ENCODE measurements around the gene CXCR4. TPM values are rescaled to one million over a fixed set of nuclear protein-coding genes. Genes with fewer than 3 reads are reported as not detected.

The CXCR4 gene
- total RNA-seq, 1 donor from 2014 or later, result 10.4 TPM

DNA sequence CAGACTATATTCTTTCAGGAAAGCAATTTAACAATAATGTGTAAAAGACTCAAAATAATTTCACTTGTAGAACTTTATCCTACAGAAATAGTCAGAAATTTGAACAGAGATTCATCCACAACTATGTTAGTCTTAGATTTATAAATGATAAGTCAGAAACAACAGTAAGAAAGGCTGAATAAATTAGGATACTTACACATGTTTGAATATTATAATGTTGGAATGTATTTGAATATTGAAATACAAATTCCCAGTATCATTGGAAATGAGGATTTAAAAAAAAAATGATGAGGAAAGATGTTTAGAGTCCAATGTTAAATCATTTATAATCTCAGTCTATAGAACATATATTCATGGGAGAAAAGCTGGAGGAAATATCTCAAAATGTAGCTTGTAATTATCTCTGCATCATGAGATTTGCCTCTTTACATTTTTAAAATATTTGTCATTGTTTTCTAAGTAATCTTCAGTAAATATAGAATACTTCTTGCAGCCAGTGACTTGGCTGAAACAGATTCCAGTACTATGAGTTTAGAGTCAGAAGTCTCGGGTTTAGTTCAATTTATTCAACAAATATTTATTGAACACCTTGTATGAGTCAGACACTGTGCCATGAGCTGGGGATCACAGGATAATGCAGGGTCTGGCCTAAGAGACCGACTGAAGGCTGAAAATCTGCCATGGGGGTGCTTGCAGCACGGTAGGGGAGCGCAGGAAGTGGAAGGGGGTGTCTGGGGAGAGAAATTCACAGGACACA, 32.3 kb downstream of the CXCR4 start:
- Mint-ChIP-seq H3K27me3 (no peaks in the 10 kb centered on the region), H3K27ac (no peak overlapping the region), H3K9me3 (ENCODE audit: low read depth) (no peaks in the 10 kb centered on the region), H3K36me3 (ENCODE audit: insufficient read depth) (no peaks in the 10 kb centered on the region), H3K4me3 (ENCODE audit: low read depth) (no peak overlapping the region), H3K4me1 (ENCODE audit: low read depth) (no peaks in the 10 kb centered on the region)
- TF ChIP-seq, protein P1, sequence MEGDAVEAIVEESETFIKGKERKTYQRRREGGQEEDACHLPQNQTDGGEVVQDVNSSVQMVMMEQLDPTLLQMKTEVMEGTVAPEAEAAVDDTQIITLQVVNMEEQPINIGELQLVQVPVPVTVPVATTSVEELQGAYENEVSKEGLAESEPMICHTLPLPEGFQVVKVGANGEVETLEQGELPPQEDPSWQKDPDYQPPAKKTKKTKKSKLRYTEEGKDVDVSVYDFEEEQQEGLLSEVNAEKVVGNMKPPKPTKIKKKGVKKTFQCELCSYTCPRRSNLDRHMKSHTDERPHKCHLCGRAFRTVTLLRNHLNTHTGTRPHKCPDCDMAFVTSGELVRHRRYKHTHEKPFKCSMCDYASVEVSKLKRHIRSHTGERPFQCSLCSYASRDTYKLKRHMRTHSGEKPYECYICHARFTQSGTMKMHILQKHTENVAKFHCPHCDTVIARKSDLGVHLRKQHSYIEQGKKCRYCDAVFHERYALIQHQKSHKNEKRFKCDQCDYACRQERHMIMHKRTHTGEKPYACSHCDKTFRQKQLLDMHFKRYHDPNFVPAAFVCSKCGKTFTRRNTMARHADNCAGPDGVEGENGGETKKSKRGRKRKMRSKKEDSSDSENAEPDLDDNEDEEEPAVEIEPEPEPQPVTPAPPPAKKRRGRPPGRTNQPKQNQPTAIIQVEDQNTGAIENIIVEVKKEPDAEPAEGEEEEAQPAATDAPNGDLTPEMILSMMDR (IDR thresholded peaks at IDR 0.05; ENCODE audit: unreplicated experiment), result no peak
- no peak for DNase-seq (ENCODE audit: low spot score, unreplicated experiment)

DNA sequence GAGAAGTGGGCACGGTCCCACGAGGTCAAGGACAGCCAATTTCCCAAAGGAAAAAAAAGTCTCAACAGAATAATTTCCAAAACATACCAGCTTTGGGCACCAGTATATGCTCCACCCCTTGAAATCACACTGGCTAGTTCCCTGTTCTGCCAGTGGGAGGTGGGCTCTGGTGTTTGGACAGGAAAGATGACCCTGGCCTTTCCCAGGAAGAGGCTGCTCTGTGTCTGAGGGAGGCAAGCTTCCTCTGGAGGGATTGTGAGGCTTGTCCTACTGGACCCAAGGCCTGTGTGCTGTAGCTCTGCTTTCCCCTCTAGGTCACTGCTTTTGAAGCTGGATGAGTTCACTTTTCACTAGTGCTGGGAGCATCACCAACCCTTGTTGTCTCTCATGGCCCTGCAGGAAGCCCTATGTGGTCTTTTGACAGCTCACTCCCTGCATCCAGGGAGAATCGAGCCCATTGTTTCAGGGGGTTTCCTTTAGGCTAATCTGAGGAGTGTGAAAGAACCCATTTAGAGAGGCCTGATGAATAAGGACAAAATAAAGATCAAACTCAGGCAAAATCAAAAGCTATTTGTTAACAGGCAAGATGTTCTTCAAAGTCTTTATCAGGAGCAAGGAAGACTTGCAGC, 36.3 kb downstream of the CXCR4 start:
- TF ChIP-seq, protein P1 (IDR thresholded peaks at IDR 0.05; ENCODE audit: unreplicated experiment), result no peak
- Mint-ChIP-seq H3K9me3 (ENCODE audit: low read depth) (peaks cover 3% of the 10 kb centered on the region), H3K4me1 (ENCODE audit: low read depth) (no peaks in the 10 kb centered on the region), H3K27me3 (no peaks in the 10 kb centered on the region), H3K27ac (no peak overlapping the region), H3K4me3 (ENCODE audit: low read depth) (no peak overlapping the region), H3K36me3 (ENCODE audit: insufficient read depth) (no peaks in the 10 kb centered on the region)
- DNase-seq (ENCODE audit: low spot score, unreplicated experiment), result no peak

DNA sequence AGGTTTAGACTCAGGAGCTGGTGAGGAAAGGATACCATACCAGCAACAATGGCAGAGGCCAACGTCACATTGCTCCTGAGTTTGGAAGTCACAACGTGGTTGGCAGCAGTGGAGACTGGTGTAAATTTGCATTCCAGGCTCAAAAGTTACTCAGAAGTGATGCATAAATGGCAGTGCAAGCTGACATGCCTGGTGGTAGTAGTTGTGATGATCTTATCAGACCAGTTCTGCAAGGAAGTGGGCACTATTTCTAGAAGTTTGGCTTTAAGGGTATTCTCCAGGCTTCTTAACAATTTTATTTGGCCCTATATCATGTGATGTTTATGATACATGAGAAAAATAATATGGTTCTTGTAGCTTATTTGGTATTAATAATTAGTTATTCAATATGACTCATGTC, 37.8 kb downstream of the CXCR4 start:
- TF ChIP-seq, protein P1 (IDR thresholded peaks at IDR 0.05; ENCODE audit: unreplicated experiment), result no peak
- Mint-ChIP-seq H3K27ac (no peak overlapping the region), H3K4me1 (ENCODE audit: low read depth) (no peaks in the 10 kb centered on the region), H3K27me3 (no peaks in the 10 kb centered on the region), H3K4me3 (ENCODE audit: low read depth) (no peak overlapping the region), H3K9me3 (ENCODE audit: low read depth) (peaks cover 6% of the 10 kb centered on the region), H3K36me3 (ENCODE audit: insufficient read depth) (no peaks in the 10 kb centered on the region)
- no peak for DNase-seq (ENCODE audit: low spot score, unreplicated experiment)

DNA sequence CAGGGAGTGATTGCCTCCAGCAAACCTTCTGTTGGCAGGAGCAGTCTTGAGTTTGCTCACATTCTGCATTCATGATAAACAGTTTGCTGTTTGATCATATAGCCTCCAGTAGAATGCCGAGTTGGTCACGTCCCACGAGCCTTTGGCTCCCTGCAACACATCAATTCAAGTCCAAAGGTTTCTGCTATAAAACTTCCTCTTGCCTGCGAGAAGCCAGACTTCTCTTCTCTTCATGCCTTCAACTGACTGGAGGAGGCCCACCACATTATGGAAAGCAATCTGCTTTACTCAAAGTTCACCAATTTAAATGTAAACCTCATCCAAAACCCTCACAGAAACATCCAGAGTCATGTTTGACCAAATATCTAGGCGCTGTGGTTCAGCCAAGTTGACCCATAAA, 40.8 kb downstream of the CXCR4 start:
- peaks cover 2% of the 10 kb centered on the region for H3K36me3 Mint-ChIP-seq (ENCODE audit: insufficient read depth)
- H3K4me1 Mint-ChIP-seq (ENCODE audit: low read depth), result no peaks in the 10 kb centered on the region
- TF ChIP-seq, protein P1 (IDR thresholded peaks at IDR 0.05; ENCODE audit: unreplicated experiment), result no peak
- no peak overlapping the region for H3K4me3 Mint-ChIP-seq (ENCODE audit: low read depth)
- no peak for DNase-seq (ENCODE audit: low spot score, unreplicated experiment)
- peaks cover 12% of the 10 kb centered on the region for H3K9me3 Mint-ChIP-seq (ENCODE audit: low read depth)
- no peak overlapping the region for H3K27ac Mint-ChIP-seq
- H3K27me3 Mint-ChIP-seq, result no peaks in the 10 kb centered on the region

DNA sequence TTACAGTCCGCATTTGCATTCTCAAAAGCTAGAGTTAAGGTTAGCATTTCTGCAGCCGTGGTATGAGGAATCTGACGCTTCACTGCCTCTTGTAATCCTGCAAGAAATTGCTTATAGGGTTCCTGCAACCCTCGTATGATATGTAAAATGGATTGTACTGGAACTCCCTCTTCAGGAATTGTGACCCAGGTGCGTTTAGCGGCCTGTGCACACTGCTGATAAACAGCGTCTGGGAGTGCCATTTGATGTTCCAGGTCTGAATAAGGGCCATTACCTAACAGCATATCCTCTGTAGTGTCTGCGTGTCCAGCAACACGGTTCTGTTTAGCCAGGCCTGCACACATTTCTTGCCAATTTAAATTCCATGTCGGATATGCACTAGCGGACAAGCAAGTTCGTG, 42.5 kb downstream of the CXCR4 start:
- Mint-ChIP-seq H3K4me3 (ENCODE audit: low read depth) (no peak overlapping the region), H3K27ac (no peak overlapping the region), H3K27me3 (no peaks in the 10 kb centered on the region), H3K9me3 (ENCODE audit: low read depth) (peaks cover 20% of the 10 kb centered on the region), H3K36me3 (ENCODE audit: insufficient read depth) (peaks cover 2% of the 10 kb centered on the region), H3K4me1 (ENCODE audit: low read depth) (no peaks in the 10 kb centered on the region)
- no peak for DNase-seq (ENCODE audit: low spot score, unreplicated experiment)
- TF ChIP-seq, protein P1 (IDR thresholded peaks at IDR 0.05; ENCODE audit: unreplicated experiment), result no peak
